Transverse colon (tissue), 4 donors: ENCODE data around the gene UMODL1. TPM values are rescaled to one million over a fixed set of nuclear protein-coding genes. Genes with fewer than 3 reads are reported as not detected.

Experiments
- DNase-seq: peaks from one replicate; pipeline ENCODE4 v3.0.0-alpha.2; 2019
- H3K27ac ChIP-seq, 4 donors: fragments of 200-600 bp; sonication (generic); 2 replicates each; pipeline ENCODE4 v1.5.1; 2016 to 2018; ENCODE audit warnings: inconsistent platforms in 4 of 4
- H3K27me3 ChIP-seq: fragments of 200-600 bp; sonication (generic); 2 replicates; pipeline ENCODE4 v1.5.1; 2017; ENCODE audit warnings: inconsistent platforms
- H3K36me3 ChIP-seq, 4 donors: fragments of 200-600 bp; sonication (generic); 2 replicates each; pipeline ENCODE4 v1.5.1; 2017 to 2019; ENCODE audit warnings: inconsistent platforms in 4 of 4
- H3K4me1 ChIP-seq, 4 donors: fragments of 200-600 bp; sonication (generic); 2 replicates each; pipeline ENCODE4 v1.5.1; 2017 to 2020; ENCODE audit warnings: inconsistent platforms in 4 of 4
- H3K4me3 ChIP-seq, 4 donors: fragments of 200-600 bp; sonication (generic); 1 replicate in 1 of 4; 2 replicates in 3 of 4; pipeline versions ENCODE4 v1.5.1 to v1.6.1; 2017 to 2019; ENCODE audit warnings: inconsistent platforms in 4 of 4
- H3K9me3 ChIP-seq, 2 donors: fragments of 200-600 bp; sonication (generic); 2 replicates each; pipeline ENCODE4 v1.5.1; 2017 to 2019; ENCODE audit warnings: inconsistent platforms in 2 of 2
- EP300 ChIP-seq: sonication (generic); formaldehyde crosslinking; IDR thresholded peaks from one replicate; pipeline ENCODE4 v1.6.1; 2017; ENCODE audit warnings: antibody characterized with exemption, low read depth
- POLR2A ChIP-seq: fragments of 450-650 bp; IDR thresholded peaks from one replicate; pipeline ENCODE4 v1.6.1; 2016; ENCODE audit warnings: antibody characterized with exemption, mild to moderate bottlenecking, moderate library complexity
- POLR2AphosphoS5 ChIP-seq, 3 donors: sonication (generic); formaldehyde crosslinking; IDR thresholded peaks; one replicate each; pipeline ENCODE4 v1.6.1; 2016; ENCODE audit warnings: antibody characterized with exemption in 3 of 3
- WGBS, 2 donors: methylation state at CpG; one replicate each; pipeline ENCODE4 v1.1.5; 2018; ENCODE audit warnings: low coverage in 1 of 2; 5-methylcytosine and 5-hydroxymethylcytosine counted together
- in situ Hi-C, 4 donors: fragments of 200-750 bp; cut with MboI; loops; one replicate each; pipeline versions ENCODE4 v1.15.0 to v1.15.1; 2017; ENCODE audit warnings: low sequenced_read_pairs in 3 of 4, low pct_ligation_motif_present in 1 of 4, low pct_unique_long_range_greater_than_20kb in 1 of 4
- intact Hi-C: fragments of 100-400 bp; cut with DNase I; formaldehyde crosslinking; loops from one replicate; pipeline ENCODE4 v1.15.1; 2023; ENCODE audit warnings: low total_unique reads
- total RNA-seq, 4 donors: library from RNA; depleted of rRNA; stranded (reverse); fragments of >200 nt; gene quantifications; one replicate each; pipeline ENCODE4 v1.1.0, GENCODE V29; 2016
- TF ChIP-seq, protein P1 (sequence below), 5 experiments: fragments of 200-600 bp in 3 of 5; fragments of 450-650 bp in 2 of 5; sonication (generic) in 3 of 5; IDR thresholded peaks; 1 replicate in 2 of 5; 2 replicates in 3 of 5; pipeline ENCODE4 v1.5.1; 2016 to 2017; ENCODE audit warnings: antibody characterized with exemption in 5 of 5, inconsistent platforms in 3 of 5, mild to moderate bottlenecking in 2 of 5, moderate library complexity in 1 of 5

Gene UMODL1
- total RNA-seq, 4 donors from 2014 or later = 0.16 to 3.2 (median 0.68) TPM; not detected in 1

DNA sequence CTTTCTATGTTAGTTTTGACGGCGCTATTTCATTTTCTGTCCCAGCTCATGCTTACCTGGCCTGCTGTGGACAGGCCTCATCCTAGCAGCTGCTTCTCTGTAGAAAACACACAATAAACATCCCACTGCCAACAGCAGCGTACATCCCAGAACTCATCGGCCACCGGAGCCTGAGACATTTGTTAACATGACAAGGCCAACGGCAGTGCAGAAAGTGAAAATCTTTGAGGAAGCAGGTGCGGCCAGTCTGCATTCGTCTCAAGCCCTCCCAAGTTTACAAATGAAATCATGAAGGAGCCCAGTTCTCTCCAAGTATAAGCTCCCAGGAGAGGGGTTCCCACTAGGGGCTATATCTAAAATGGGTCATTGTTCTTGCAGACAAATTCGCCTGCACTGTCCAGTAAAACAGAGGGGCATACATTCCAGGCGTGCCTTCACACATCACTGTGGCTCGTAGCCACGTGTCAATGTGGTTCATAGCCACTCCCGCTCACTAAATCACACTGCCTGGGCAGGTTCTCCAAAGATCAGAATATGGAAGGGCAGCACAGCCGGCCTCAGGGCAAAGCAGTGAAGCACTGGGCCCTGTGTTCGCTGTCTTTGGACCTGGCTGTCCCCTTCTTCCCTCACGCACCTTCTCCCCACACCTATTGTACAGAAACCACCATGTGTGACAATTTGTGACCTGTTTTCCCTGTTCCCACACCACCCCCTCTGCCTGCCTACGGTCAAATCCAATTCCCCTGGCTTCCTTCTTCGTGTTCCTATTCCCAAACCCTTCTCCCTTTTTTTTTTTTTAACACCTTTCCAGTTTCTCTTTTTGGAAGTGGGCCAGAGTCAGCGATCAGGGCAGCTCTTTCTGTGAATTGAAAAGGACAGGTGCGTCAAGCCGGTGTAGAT, 120.8 kb downstream of the UMODL1 start:
- H3K36me3 ChIP-seq = no peaks in the 10 kb centered on the region
- H3K4me3 ChIP-seq = no peak overlapping the region
- in situ Hi-C loops (no loop called here), intact Hi-C loops (no loop called here)
- peaks cover 9 to 39% (median 10%) of the 10 kb centered on the region in 4 donors for H3K4me1 ChIP-seq
- WGBS, 2 donors = 66 to 69% methylated on average over 8 to 21 of the region's 21 CpGs
- H3K9me3 ChIP-seq = no peaks in the 10 kb centered on the region
- DNase-seq = no peak
- no peak for TF ChIP-seq POLR2AphosphoS5 (IDR thresholded peaks at IDR 0.05)
- TF ChIP-seq EP300 = no peak
- TF ChIP-seq, protein P1, sequence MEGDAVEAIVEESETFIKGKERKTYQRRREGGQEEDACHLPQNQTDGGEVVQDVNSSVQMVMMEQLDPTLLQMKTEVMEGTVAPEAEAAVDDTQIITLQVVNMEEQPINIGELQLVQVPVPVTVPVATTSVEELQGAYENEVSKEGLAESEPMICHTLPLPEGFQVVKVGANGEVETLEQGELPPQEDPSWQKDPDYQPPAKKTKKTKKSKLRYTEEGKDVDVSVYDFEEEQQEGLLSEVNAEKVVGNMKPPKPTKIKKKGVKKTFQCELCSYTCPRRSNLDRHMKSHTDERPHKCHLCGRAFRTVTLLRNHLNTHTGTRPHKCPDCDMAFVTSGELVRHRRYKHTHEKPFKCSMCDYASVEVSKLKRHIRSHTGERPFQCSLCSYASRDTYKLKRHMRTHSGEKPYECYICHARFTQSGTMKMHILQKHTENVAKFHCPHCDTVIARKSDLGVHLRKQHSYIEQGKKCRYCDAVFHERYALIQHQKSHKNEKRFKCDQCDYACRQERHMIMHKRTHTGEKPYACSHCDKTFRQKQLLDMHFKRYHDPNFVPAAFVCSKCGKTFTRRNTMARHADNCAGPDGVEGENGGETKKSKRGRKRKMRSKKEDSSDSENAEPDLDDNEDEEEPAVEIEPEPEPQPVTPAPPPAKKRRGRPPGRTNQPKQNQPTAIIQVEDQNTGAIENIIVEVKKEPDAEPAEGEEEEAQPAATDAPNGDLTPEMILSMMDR (IDR thresholded peaks at IDR 0.05) = no peak
- TF ChIP-seq POLR2A = no peak
- H3K27ac ChIP-seq = no peak overlapping the region
- no peaks in the 10 kb centered on the region for H3K27me3 ChIP-seq

Other genes starting within 250 kb of the UMODL1 start
- gene PRDM15, start 192.0 kb upstream of the UMODL1 start, total RNA-seq = 10 to 100 TPM in 2 of 4 donors, 1 to 10 TPM in 2; 6.4 to 88.4 (median 21.1) TPM
- 10 to 100 TPM in 1 of 4 donors, 1 to 10 TPM in 3; 3.0 to 15.7 (median 7.4) TPM for gene C2CD2, start 117.3 kb upstream of the UMODL1 start, total RNA-seq
- 10 to 100 TPM in 2 of 4 donors, 1 to 10 TPM in 2; 5.2 to 19.5 (median 9.7) TPM for gene ZBTB21, start 61.0 kb upstream of the UMODL1 start, total RNA-seq
- gene ABCG1, start 147.8 kb downstream of the UMODL1 start, total RNA-seq = 10 to 100 TPM; 17.1 to 67.7 (median 53.2) TPM
- 1,000 to 10,000 TPM in 1 of 4 donors, 100 to 1,000 TPM in 3; 164 to 2,581 (median 367) TPM for gene TFF3, start 244.1 kb downstream of the UMODL1 start, total RNA-seq